GM19455 (cell line): ENCODE results near the gene CDK17.
"Not testable (repeated sequence)": the region's sequence is repeated elsewhere in the genome, so short reads cannot be mapped to it uniquely, and the experiment has no call there.

Source experiments
- ATAC-seq: cut with Tn5 transposase; IDR thresholded peaks from one replicate; pipeline ENCODE4 v1.9.1; 2021; ENCODE audit not compliant: unreplicated experiment

CDK17 gene

DNA sequence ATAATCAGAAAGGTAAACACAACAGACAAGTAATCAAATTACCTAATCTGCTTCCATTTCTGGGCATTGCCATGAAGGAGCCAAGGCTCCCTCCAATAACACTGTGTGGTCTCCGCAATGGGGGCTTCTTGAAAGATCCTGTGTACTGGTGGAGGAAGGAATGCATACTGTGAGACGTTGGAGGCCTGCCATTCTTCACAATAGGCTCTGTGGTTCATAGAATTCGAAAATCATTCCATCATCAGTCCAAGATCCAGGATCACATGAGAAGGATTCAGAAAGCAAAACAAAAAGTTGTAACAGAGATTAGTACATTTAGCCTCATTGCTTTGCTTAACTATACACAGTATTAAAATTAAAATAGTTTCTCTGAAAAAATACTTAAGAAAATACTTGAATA is 76.3 kb downstream of the CDK17 start:
- no peak for ATAC-seq

GRCh38 chr12:96322720-96323119 is 77.5 kb downstream of the CDK17 start:
- no peak for ATAC-seq

DNA sequence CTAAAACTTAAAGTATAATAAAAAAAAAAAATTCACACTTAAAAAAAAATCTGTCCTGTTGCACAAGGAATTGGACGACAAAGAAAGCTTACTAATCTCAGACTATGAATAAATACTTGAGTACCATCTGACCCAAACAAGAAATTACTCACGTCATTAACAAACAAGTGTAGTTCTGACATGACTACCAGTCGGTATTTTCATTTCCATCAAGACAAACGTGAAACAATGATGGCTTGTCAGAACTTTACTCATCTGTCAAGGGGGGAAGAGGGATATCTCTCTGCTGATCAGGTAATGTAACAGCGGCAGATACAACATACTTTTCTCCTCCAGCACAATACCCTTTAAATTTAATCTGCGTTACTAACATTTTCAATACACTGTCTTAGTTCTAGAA is 78.3 kb downstream of the CDK17 start:
- no peak for ATAC-seq

- not testable (repeated sequence) for ATAC-seq
Observed at GRCh38 chr12:96317801-96318200, 82.4 kb downstream of the CDK17 start.

DNA sequence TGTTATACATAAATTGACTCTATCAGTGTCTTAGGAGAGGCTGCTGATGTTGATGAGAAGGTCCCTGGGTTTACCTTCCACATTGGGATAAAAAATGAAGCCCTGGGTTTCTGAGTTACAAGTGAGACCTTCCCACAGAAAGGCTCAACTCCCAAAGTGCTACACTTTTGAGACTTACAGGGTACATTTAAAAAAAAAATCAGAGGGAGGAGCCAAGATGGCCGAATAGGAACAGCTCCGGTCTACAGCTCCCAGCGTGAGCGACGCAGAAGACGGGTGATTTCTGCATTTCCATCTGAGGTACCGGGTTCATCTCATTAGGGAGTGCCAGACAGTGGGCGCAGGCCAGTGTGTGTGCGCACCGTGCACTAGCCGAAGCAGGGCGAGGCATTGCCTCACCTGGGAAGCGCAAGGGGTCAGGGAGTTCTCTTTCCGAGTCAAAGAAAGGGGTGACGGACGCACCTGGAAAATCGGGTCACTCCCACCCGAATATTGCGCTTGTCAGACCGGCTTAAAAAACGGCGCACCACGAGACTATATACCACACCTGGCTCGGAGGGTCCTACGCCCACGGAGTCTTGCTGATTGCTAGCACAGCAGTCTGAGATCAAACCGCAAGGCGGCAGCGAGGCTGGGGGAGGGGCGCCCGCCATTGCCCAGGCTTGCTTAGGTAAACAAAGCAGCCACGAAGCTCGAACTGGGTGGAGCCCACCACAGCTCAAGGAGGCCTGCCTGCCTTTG is 84.3 kb downstream of the CDK17 start:
- not testable (repeated sequence) for ATAC-seq

- ATAC-seq, result no peak
Observed at GRCh38 chr12:96314723-96315122, 85.5 kb downstream of the CDK17 start.

DNA sequence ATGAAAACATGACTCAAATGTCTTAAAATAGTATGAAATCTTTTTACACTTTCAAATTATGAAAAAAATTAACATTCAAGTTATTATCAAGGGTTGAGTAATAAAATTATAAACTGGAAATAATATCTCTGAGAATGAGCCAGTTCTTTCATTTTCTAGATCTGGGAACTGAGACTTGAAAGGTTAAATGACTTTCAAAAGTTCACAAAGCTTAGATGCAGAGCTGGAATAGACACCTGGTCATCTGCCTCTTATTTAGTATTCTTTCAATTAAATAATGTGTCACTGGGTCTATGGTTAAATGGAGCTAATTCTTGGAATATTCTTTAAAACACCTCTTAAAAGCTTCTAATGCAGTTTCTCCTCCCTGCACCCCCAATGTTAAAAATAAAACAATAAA is 86.6 kb downstream of the CDK17 start:
- no peak for ATAC-seq

- ATAC-seq, result no peak
Observed at GRCh38 chr12:96311191-96311590, 89.0 kb downstream of the CDK17 start.

GRCh38 chr12:96310067-96310466 is 90.2 kb downstream of the CDK17 start:
- no peak for ATAC-seq

GRCh38 chr12:96308881-96309280 is 91.4 kb downstream of the CDK17 start:
- ATAC-seq, result no peak

DNA sequence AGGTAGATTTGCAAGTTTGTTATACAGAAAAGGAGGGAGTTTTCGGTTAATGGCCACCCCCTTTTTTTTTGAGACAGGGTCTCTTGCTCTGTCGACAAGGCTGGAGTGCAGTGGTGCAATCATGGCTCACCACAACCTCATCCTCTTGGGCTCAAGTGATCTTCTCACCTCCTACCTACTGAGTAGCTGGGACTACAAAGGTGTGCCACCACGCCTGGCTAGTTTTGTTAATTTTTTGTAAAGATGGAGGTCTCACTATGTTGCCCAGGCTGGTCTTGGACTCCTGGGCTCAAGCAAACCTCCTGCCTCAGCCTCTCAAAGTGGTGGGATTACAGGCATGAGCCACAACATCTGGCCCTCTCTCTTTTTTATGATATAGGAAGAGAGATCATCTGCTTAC is 94.6 kb downstream of the CDK17 start:
- ATAC-seq, result no peak

GRCh38 chr12:96303653-96304052 is 96.6 kb downstream of the CDK17 start:
- no peak for ATAC-seq

DNA sequence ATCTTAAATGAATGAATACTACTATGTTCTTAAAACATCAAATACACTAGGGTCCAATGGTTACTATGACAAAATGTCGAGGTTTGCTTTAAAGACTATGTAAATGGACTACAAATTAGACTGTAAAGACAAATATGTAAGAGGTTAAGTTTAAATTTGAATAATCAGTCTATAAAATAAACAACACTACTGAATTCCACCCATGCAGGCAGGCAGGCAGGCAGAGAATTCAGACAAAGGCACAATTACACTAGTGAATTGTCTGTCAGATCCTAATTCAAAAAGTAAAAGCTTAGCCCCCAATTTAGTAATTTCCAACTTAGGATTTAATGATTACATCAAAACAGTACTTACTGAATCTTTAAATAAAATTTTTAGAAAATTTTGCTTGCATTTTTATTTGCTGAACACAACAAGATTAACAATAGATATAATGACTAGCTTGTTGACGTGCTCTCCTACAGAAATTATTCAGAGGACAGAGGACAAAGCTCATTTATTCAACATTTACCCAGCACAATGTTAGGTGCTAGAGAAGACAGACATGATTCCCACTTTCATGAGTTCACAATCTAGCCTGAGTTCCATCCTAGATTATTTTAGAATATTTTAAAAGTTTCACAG is 97.4 kb downstream of the CDK17 start:
- no peak for ATAC-seq

- ATAC-seq, result no peak
Observed at GRCh38 chr12:96301732-96302131, 98.5 kb downstream of the CDK17 start.

DNA sequence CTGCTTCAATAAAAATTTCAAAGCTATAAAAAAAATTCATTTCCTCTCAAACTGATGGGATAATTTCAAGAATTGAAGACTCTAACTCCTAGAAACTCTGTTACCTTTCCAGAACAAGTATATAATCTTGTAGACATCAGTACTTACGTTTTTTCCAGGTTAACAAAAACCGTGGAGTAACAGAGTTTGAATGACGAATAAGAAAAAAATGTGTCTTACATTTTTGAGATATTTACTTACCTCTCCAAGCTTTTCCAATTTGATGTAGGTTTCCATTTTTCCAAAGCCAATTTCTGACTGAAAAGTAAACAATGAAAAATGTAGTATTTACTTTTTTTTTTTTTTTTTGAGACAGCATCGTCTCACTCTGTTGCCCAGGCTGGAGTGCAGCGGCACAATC is 100.2 kb downstream of the CDK17 start:
- ATAC-seq, result no peak

DNA sequence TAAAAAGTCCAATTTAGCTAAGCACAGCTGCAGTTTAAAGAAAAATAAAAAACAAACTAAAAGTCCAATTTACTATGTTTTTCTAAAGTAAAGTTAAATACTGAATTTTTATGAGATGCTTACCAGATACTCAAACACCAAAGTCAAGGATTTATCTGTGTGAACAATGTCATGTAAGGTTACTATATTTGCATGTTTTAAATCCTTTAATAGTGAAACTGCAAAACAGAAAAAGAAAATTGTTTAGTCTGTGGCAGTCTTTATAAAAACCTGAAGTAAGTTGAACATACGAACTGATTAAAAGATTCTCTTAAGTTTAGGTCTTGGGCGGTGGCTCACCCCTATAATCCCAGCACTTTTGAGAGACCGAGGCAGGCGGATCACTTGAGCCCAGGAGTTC is 102.7 kb downstream of the CDK17 start:
- ATAC-seq, result no peak

GRCh38 chr12:96295532-96296160 is 104.6 kb downstream of the CDK17 start:
- no peak for ATAC-seq

GRCh38 chr12:96294831-96295230 is 105.4 kb downstream of the CDK17 start:
- no peak for ATAC-seq

GRCh38 chr12:96293093-96293492 is 107.1 kb downstream of the CDK17 start:
- ATAC-seq, result no peak

DNA sequence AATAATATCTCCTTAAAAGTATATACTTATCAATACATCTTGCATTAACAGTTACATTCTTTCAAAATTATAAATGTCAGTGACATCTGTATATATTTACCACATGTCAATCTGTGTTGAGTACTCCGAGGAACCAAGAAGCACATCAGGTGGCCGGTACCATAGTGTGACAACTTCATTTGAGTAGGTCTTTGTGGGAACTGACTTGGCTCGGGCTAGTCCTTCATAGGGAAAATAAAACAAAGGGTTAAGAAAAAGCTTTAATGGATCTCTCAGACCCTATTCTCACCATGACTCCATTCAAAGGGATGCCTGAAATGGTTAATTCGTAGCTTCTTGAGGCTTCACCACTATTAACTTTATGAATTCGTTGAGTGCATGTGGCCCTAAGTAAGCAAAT is 111.2 kb downstream of the CDK17 start:
- no peak for ATAC-seq

GRCh38 chr12:96285158-96285557 is 115.1 kb downstream of the CDK17 start:
- no peak for ATAC-seq

- peak; percentile 68 for ATAC-seq
Observed at GRCh38 chr12:96274331-96274730, 125.9 kb downstream of the CDK17 start.
